NOMO-1 treated with dmso at 0.1 percent for 144 hours (cell line): Measurements from ENCODE around the gene PCSK2.

Experiments
- DNase-seq: peaks from one replicate; lab custom pipeline; 2025; ENCODE audit not compliant: unreplicated experiment; lab: John Stamatoyannopoulos, UW

The PCSK2 gene

GRCh38 chr20:17391127-17391771 lies 164.4 kb downstream of the PCSK2 start:
- DNase-seq = no peak

- DNase-seq = no peak
These were observed 167.6 kb downstream of the PCSK2 start for GRCh38 chr20:17394411-17394810.

DNA sequence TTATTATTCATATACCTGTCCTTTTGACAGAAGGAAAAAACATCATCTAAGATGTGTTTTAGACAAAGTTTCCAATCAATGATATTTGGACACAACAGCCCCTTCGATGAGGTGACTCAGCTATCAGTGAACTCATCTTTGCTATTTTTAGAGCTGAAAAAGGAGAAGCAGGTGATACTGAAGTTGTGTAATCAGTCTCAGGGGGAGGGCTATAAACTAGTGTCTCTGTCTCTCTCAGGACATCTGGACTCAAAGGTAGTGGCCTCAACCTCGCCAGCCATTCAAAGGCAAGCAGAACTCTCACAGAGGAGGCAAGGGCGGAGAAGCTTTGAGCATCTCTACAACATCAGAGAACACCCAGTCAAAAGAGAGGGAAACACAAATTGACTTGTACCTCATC lies 168.9 kb downstream of the PCSK2 start:
- DNase-seq = no peak

DNA sequence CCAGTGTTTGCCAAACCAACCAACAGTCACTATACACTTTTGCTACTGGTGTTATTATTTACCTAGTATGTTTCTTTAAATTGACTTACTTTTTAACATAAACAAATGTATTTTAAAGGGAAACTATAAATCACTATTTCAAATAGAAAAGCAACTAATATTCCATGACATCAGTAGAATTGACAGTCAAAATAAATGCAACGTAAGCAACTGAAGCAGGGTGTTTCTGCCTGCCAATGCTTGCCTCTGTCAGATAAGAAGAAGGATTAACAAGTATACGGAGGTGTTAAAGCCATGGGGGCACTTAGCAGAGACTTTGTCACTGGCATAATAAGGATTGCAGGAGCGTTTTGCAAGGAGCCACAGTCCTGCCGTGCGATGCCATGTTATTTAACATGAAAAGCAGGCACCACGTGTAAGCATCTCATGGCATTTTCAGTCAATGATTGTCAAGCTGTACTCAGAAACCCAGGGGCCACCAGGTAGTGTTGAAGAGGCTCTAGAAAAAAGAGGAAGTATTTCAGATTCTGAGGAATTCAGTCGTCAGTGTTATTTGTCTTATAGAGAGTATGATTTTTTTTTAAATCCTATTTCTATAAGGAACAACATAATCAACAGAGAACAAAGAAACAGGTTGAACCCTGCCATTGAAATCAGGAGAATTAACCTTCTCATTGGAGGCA lies 172.6 kb downstream of the PCSK2 start:
- DNase-seq = no peak

DNA sequence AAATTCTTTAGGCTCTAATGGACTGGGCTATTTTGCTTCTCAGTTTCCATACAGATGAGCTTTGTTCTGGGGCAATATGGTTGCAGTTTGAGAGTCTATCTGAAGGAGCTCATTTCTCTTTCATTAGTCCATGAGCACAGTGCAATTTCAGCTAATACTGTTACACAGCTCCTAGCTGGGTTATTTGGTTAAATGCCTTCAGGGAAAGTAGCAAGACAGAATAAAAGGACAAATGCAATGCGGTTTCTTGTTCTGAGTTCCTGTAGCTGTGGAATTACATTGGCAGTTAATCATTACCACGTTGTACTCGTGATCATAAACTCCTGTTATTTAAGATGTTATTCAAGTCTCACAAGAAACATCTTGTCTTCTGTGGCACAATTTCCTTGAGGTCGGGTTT lies 176.6 kb downstream of the PCSK2 start:
- DNase-seq = no peak

DNA sequence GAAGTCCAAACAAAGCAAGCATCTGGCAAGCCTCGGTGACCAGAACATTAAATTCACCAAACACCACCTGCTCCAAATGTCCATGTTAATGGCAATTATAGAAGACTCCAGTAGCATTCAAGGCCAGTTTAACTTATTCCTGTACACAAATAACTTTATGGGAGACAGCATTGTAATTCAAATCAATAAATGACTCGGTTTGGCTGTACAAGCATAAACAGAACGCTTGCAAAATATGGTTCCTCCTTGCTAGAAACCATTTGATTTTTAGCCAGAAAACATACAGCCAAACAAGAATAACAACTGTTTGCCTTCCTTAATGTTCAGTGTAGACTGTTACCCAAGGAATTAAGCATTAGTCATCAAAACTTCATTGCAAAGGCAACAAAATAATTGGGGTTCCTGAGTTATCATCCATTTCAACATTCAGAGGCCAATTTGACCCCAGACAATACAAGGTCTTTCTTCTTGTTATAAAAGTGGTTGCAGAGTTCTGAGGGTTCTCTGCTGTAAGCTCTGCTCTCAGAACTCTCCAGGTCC lies 179.3 kb downstream of the PCSK2 start:
- no peak for DNase-seq

GRCh38 chr20:17407550-17407949 lies 180.7 kb downstream of the PCSK2 start:
- DNase-seq = no peak

DNA sequence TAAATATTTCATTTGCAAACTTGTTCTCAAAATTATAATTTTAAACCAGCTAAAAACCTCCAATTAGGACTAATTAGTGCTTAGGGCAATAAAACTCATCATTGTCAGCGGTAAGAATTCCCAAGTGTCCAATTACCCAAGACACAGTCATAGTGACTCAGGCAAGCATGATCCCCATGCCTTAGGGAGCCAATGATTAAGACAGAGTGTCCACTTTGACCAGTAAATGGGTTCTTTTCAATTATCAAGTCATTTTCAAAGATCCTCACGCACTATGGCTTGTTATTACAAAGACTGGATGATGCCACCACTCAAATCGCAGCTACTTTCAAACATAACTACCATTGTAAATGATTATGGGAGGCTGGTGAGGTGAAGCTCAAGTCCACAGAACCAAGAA lies 190.4 kb downstream of the PCSK2 start:
- no peak for DNase-seq

DNA sequence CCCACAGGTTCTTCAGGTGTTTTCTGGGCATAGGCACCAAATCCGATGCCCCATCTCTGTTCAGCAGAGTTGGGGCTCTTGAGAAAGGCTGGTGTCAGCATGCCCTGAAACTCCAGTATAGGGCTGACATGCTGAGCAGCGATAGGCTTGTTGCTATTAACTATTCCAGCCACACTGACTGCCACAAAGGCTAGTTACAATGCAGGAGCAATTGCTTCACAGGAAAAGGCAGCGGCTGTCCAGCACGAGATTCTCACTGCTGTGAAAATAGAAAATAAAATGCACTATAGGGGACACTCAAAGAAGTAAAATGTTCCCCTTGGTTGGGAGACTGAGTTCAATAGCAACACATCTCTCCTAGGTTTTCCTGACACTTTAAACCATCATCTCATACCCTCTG lies 191.9 kb downstream of the PCSK2 start:
- no peak for DNase-seq

GRCh38 chr20:17419479-17420041 lies 192.7 kb downstream of the PCSK2 start:
- DNase-seq = no peak

DNA sequence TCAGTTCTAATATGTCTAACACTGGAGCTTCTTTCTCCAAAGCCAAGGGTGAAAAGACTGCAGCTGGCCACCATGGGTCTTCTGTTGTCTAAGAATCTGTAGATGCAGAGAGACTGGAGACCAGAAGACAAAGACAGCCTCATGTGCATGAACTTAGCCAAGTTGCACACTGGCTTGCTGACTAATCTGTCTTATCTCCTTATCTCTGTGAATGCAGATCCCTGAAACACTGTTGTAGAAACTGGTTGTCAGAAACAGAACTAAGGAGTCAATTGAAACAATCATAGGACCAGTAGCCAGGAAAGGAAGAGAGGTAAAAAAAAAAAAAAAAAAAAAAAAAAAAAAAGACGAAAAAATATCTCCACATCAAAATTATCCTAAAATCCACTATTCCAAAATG lies 194.7 kb downstream of the PCSK2 start:
- no peak for DNase-seq

- no peak for DNase-seq
These were observed 196.9 kb downstream of the PCSK2 start for GRCh38 chr20:17423782-17424181.

- DNase-seq = no peak
These were observed 200.8 kb downstream of the PCSK2 start for GRCh38 chr20:17427638-17428037.

DNA sequence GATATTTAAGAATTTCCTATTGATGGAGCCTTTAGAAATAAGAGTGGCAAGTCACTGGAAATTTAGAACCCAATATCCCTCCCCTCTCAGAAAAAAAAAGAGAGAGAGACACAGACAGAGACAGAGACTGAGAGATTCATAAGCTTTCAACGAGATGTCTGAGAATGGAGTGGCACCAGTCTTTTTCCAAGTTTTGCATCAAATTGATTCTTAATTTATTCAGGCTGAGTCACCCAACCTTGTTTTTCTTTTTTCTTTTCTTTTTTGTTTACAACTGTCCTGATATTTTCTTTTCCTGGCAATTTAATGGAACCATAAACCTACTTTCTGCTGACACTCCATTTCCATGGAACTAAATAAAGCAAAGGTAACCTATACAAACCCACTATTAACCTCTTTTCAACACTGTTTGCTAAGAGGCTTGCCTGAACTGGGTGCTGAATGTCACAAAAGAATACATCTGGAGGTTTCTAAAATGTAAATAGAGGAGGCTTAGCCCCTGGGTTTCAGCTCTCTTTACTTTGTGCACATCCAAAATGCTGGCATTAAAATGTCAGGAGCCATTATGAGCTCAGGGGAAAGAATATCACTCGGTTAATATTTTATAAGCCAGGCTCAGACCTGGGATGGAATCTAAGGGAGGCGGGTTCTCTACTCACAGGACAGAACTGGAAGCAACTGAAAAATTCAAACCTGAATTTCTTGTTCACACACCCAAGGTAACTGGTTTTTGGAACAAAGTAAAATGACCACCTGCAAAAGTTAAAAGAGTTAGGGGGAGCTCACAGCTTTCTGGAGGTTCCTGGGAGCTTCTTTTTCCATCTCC lies 203.5 kb downstream of the PCSK2 start:
- DNase-seq = no peak

- no peak for DNase-seq
These were observed 205.0 kb downstream of the PCSK2 start for GRCh38 chr20:17431621-17432364.

DNA sequence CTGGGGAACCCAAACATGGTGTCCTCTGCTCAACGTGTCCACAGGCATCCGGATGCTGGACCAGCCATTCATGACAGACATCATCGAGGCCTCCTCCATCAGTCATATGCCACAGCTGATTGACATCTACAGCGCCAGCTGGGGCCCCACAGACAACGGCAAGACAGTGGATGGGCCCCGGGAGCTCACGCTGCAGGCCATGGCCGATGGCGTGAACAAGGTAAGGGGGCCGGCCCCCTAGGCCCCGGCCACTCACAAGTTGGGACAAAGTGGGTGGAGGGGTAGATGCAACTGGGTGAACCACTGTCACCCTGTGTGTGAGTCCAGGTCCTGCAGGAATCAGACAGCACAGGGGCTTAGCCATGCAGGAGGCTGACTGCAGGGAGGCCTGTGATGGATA lies 209.8 kb downstream of the PCSK2 start:
- no peak for DNase-seq

DNA sequence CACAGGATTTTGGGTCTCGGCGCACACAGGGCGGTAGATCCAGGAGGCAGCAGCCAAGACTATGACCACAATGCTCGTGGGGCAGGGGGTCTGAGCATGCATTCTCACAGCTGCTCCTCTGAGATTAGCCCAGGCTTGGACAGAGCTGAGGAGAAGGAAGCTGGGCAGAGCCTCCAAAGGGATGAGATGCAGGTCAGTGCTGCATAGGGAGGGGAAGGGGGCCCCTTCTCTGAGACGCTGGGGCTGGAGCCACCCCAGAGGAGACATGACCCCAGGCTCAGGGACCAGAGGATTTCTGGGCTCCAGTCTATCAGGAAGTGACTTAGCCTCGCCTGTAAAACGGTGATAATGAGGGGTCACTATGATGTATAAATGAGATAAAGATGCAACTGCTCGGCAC lies 210.4 kb downstream of the PCSK2 start:
- DNase-seq = no peak

- DNase-seq = no peak
These were observed 211.7 kb downstream of the PCSK2 start for GRCh38 chr20:17438436-17439039.

- no peak for DNase-seq
These were observed 212.9 kb downstream of the PCSK2 start for GRCh38 chr20:17439616-17440296.

GRCh38 chr20:17441745-17442144 lies 214.9 kb downstream of the PCSK2 start:
- no peak for DNase-seq
